Measurements from ENCODE around the gene MDM4.
A peak's percentile ranks its signal among the peaks of the same experiment; 100 is the strongest.

The MDM4 gene

DNA sequence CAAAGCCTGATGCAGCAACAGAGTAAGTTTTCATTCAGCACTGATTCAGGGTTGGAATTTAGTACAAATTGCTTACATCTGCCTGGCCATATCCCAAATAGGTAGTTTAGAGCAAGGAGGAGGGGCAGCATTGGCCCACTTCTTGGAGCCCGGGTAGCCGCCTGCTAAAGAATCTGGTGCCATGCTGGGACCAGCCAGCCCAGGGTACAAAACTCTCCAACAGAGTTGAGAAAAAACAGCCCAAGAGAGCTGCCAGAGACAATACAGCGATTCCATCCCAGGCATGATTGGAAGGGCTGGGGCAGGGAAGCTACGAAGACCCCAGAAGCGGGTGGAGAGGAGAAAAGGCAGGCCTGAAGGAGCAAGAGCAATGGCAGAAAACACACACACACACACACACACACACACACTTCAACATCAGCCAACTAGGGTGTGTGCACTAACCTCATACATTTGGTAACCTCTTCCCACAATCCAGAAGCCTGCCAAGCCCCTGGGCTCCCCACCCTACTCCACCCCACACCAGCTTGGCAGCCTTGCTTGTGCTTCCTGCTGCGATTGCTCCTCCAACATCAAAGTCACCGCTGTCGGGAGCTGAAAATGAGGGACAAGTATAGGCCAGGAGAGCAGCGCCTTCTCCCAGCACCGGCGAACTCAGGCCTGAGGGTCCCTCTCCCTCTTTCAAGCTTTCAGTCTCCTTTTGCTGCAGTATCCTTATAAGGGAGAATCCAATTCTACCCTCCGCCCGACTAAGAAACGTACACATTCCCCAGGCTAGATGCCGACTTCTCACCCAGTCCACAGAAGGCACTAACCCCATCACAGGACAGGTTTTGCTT, 22.8 kb upstream of the MDM4 start:
- no peak for DNase-seq

GRCh38 chr1:204493984-204494280, 22.3 kb upstream of the MDM4 start:
- DNase-seq, result peak; percentile 54

DNA sequence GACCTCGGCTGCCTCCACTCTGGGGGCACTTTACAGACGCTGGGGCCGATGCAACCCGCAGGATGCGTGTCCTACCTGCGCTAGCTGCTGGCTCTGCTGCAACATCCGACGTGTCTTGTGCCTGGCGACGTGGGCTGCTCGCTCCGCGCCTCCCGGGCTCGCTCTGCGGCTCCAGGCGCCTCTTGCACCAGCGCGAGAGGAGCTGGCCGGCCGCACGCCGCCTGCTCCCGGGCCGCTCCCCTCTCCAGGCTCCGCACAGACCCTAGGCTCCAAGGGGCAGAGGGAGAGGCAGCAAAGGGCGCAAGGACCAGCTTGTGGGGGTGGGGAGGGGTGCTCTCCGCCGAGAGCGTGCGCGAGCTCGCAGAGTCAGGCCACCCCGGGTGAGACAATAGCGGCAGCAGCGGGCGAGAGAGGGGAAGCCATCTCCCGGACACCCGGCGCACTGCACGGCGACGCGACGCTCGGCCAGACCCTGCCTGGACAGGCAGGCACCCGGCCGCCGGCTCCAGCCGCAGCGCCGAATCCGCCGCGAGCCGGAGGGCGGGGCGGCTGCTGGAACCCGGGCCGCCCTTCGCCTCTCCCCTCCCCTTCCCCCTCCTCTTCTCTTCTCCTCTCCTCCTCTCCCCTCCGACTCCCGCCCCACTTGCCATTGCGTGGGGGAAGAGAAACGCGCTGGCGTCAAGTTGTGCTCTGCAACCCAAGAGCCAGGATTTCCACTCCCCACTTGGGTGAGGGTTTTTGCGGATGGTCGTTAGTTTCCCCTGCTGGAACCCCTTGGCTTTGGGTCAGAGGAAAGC, 21.7 kb upstream of the MDM4 start, which contains the start of gene PIK3C2B:
Gene PIK3C2B, minus strand, starts transcription at position 525 of the 797 bp plus-strand sequence. CDS start 25,003 bp downstream, outside the sequence.
- DNase-seq, result peak; percentile 81

DNA sequence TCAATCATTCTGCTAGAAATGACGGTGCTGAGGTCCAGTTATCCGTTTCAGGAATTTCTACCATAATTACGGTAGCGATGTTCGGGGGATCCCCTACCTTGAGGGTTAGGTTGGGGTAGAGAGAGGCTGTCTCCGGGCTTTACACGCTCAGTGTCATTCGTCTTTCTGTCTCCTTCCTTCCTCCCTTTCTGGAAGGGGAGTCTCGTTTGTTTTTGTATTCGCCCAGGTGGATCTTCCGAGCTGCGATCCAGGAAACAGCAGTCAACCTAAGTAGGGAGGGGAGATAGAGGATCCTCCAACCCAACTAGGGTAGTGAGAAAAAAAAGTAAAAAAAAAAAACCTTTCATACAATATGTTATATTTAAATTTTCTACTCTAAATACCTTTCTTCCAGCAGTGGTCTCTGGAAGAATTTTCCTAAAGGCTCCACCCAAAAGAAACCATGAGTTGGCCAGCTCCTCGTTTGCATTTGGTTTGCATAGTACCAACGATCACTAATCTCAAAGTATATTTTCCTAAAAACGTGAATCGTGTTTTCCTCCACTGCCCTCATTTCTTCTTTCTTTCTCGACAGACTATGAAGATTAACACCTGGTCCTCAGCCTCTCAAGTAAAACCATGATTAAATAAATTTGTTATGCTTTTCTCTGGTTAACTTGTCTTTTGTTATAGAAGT, 21.0 kb upstream of the MDM4 start:
- no peak for DNase-seq

DNA sequence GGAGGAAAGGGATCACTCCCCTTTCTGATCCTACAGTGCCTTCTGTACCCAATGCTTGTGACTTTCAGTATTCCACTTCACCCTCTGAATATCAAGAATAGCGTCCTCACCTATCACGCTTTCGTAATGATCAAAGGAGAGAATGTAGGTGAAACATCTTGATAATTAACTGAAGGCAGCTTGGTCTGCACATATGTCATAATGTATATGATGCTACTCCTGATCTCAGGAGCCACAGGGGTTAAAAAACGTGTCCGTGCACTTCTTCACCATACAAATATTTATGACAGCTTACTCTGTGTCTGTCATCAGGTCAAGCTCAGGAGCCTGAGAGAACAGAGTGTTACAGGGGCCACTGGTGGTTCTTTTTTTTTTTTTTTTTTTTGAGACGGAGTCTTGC, 20.4 kb upstream of the MDM4 start:
- DNase-seq, result no peak

- DNase-seq, result no peak
Measured at GRCh38 chr1:204498981-204499380, 17.2 kb upstream of the MDM4 start.

DNA sequence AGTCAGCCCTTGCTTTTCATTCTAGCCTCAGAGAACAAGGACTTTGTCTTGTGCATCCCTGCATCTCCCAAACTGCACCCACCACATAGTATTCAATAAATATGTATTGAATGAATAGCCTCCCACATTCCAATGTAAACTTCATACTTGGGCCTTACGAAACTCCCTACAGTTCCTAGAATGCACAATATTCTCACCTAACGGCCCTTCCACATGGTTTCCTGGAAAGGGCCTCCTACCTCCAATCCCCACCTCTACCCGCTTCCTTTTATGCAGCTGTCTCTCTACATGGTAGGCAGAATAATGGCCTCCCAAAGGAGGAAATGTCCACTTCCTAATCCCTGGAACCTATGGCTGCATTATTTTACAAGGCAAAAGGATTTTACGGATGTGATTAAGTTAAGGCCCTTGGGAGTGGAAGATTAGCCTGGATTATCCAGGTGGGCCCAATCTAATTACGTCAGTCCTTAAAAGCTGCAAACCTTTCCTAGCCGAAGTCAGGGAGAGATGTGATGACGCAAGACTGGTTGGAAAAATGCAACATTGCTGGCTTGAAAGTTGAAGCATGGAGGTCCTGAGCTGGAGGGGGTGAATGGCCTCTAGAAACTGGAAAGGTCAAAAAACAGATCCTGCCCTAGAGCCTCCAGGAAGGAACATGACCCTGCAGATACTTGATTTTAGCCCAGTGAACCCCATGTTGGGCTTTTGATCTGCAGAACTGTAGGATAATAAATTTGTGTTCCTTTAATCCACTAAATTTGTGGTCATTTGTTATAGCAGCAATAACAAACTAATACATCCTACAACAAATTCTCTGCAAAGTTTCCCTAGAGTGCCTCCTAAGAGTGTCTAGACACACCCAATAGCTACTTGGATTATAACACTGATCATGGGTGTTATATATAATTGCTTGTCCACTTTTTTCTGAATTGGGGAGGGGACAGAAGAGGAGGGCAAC, 16.4 kb upstream of the MDM4 start:
- no peak for DNase-seq

DNA sequence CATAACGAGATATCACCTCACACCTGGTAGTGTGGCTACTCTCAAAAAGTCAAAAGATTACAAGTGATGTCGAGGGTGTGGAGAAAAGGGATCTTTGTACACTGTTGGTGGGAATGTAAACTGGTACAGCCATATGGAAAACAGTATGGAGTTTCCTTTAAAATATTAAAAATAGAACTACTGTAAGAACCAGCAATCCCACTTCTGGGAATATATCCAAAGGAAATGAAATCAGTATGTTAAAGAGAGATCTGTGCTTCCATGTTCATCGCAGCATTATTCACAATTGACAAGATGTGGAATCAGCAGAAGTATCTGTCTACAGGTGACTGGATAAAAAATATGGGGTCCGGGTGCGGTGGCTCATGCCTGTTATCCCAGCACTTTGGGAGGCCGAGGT, 14.0 kb upstream of the MDM4 start:
- no peak for DNase-seq

- DNase-seq, result no peak
Measured at GRCh38 chr1:204503122-204503912, 12.9 kb upstream of the MDM4 start.

GRCh38 chr1:204503913-204504519, 12.2 kb upstream of the MDM4 start:
- no peak for DNase-seq

DNA sequence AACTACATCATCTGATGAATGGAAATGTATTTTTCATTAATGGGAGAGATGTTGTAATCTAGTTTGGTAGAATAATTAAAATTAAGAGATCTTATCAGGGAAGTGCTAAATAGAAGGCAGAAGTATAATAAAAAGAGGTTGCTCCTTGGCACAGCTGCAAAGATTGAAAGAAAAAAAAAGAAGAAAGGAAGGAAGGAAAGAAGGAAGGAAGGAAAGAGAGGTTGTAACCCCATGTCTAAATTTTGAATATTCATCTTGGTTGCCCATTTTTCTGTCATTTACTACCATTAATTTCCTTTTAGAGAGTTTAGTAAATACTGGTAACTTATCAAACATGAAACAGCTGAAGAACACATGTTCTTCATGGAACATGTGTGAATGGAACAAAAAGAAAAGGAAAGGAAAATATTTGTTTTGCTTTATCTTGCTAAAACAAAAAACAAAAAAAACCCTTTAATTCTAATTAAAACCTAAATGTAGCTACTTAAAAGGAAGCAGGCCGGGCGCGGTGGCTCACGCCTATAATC, 10.5 kb upstream of the MDM4 start:
- no peak for DNase-seq

DNA sequence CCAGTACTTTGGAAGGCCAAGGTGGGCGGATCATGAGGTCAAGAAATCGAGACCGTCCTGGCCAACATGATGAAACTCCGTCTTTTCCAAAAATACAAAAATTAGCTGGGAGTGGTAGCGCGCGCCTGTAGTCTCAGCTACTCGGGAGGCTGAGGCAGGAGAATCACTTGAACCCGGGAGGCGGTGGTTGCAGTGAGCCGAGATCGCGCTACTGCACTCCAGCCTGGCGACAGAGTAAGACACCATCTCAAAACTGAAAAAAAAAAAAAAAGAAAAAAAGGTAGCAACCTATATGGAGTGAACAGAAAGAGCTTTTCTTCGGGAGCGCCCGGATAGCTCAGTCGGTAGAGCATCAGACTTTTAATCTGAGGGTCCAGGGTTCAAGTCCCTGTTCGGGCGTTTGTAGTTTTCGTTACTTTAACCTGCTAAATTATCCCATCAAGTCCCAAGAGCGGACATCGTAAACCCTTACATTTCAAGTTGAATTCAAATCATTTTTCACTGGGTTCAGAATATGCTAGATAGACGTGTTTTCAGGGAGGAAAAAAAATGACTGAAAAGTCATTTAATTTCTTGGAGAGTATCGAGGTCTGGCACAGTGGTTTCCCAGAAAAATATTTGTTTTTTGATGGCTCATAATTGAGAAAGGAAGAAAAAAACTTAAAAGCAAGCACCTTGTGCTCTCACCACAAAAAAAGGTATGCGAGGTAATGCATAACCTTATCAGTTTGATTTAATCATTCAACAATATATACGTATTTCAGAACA, 9.8 kb upstream of the MDM4 start:
- peak; percentile 86 for DNase-seq

- peak; percentile 92 for DNase-seq
Measured at GRCh38 chr1:204506969-204507316, 9.3 kb upstream of the MDM4 start.

DNA sequence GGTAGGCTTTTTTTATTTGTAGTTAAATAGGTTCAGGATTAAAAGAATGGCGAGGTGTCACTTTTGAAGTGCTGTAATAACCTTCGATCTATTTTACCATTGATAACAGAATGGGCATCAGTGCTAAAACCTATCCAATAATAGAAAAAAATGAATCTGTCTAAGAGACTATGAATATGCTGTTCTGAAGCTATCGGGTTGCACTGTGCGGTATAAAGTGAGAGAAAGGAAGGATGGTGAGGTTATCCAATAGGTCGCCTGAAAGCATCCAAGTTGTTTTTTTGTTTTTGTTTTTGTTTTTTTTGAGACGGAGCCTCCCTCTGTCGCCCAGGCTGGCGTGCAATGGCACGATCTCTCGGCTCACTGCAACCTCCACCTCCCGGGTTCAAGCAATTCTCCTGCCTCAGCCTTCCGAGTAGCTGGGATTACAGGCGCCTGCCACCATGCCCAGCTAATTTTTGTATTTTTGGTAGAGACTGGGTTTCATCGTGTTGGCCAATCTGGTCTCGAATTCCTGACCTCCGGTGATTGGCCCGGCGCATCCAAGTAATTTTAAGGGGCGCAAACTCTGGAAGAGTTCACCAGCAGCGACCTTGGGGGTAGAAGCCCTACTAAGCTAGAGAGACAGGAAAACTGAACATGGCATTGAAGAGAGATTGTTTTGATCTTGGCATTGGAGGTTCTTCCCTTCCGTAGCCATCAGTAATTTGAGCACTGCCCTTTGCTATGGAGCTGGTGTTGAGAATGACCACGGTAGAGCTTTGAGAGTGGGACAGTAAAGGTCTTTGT, 8.7 kb upstream of the MDM4 start:
- peak; percentile 47 for DNase-seq

DNA sequence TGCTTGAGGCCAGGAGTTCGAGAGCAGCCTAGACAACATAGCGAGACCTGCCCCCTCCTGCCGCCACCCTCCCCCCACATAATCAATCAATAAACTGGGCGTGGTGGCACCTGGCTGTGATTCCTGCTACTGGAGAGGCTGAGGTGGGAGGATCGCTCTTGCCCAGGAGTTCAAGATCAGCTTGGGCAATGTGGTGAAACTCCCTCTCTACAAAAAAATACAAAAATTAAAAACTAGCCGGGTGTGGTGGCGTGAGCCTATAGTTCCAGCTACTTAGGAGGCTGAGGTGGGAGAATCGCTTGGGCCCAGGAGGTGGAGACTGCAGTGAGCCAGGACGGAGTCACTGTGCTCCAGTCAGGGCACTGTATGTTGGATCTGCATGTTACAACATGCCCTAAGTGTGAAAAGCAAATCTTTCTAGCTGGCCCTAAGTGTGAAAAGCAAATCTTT, 7.0 kb upstream of the MDM4 start:
- DNase-seq, result no peak

- DNase-seq, result no peak
Measured at GRCh38 chr1:204511366-204511765, 4.8 kb upstream of the MDM4 start.

DNA sequence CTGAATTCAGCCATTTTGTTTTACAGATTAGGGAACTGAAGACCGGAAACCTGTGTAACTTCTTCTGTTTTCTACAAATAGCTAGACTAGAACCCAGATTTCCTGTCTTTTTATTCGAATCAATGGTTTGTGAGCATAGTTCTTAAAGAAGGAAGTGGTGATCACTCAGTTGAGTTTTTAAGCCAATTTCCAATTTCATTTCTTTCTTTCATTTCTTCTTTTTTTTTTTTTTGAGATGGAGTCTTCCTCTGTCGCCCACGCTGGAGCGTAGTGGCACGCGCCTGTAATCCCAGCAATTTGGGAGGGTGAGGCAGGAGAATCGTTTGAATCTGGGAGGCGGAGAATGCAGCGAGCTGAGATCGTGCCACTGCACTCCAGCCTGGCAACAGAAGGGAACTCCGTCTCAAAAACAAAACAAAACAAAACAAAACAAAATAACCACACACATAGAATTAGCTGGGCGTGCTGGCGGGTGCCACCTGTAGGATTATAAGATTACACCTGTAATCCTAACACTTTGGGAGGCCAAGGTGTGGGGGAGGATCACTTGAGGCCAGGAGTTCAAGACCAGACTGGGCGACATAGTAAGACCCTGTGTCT, 3.0 kb upstream of the MDM4 start:
- DNase-seq, result peak; percentile 52

DNA sequence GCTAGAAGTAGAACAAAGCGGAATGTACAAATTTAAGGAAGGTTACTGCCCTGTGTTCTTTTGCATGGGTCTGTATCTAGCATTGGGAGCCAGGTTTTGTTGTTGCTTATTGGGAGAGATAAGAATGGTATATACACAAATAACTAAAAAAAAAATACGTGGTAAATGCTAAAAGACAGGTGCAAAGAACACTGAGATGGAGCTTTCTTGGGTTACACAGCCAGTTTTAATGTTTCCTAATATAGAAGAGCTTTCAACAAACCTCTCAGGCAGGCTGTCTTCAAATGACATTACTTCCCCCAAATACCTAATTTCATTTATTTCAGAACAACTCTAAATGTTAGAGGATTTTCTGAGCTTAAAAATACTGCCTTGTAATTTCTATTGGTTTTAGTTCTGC, 1.4 kb upstream of the MDM4 start:
- no peak for DNase-seq

GRCh38 chr1:204517382-204517781, 1.2 kb downstream of the MDM4 start:
- peak; percentile 58 for DNase-seq
